Calu3 (cell line): ENCODE data around the gene PCSK5. TPM values are rescaled to one million over a fixed set of nuclear protein-coding genes. Genes with fewer than 3 reads are reported as not detected.
"Not testable (repeated sequence)": the region's sequence is repeated elsewhere in the genome, so short reads cannot be mapped to it uniquely, and the experiment has no call there.

Experiments used
- BruUV-seq: library from RNA; stranded (reverse); fragments of 400-500 nt; replicated peaks from 2 replicates; lab custom pipeline; 2021; lab: Mats Ljungman, UMichigan
- CTCF ChIA-PET: fragments of 300-600 bp; sonication (Branson Sonifier 250); formaldehyde crosslinking; loops from one replicate; lab custom pipeline; 2022; ENCODE audit warnings: antibody characterized with exemption; lab: Charles Lee
- DNase-seq: peaks from one replicate; pipeline ENCODE4 v3.0.0; 2022
- H3K27ac Mint-ChIP-seq: one replicate; pipeline ENCODE4 v1.8.0; 2022; ENCODE audit warnings: mixed read lengths; ENCODE audit not compliant: unreplicated experiment
- H3K27me3 Mint-ChIP-seq: one replicate; pipeline ENCODE4 v1.8.0; 2022; ENCODE audit warnings: mixed read lengths; ENCODE audit not compliant: unreplicated experiment
- H3K36me3 Mint-ChIP-seq: one replicate; pipeline ENCODE4 v1.8.0; 2022; ENCODE audit warnings: mild to moderate bottlenecking, moderate library complexity, mixed read lengths; ENCODE audit not compliant: insufficient read depth, unreplicated experiment
- H3K4me1 Mint-ChIP-seq: one replicate; pipeline ENCODE4 v1.8.0; 2022; ENCODE audit warnings: mild to moderate bottlenecking, low read depth, mixed read lengths; ENCODE audit not compliant: unreplicated experiment
- H3K4me3 Mint-ChIP-seq: one replicate; pipeline ENCODE4 v1.8.0; 2022; ENCODE audit warnings: mild to moderate bottlenecking, low read depth, moderate library complexity, mixed read lengths; ENCODE audit not compliant: unreplicated experiment
- H3K9me3 Mint-ChIP-seq: one replicate; pipeline ENCODE4 v1.8.0; 2022; ENCODE audit warnings: low read depth, mixed read lengths; ENCODE audit not compliant: unreplicated experiment
- CTCF ChIP-seq: fragments of 200-600 bp; IDR thresholded peaks from one replicate; pipeline ENCODE4 v1.8.0; 2022; ENCODE audit warnings: antibody characterized with exemption; ENCODE audit not compliant: unreplicated experiment
- intact Hi-C: fragments of 100-400 bp; cut with micrococcal nuclease; formaldehyde crosslinking; loops from one replicate; pipeline ENCODE4 v1.10.0; 2022; ENCODE audit not compliant: unreplicated experiment
- total RNA-seq: library from RNA; stranded (reverse); gene quantifications from 2 replicates; pipeline ENCODE4 v1.2.3, GENCODE V29; 2022

PCSK5 gene
- total RNA-seq, 1 experiment from 2014 or later, result 38.4 TPM

GRCh38 chr9:76314321-76314720 lies 423.8 kb downstream of the PCSK5 start:
- BruUV-seq, result no TSS peak
- intact Hi-C loops, result loop anchor here (10.0 kb wide), 1 partner anchor 50 kb away; no protein-coding TSS in a partner anchor
- H3K27ac Mint-ChIP-seq, result no peak overlapping the region
- no peak overlapping the region for H3K4me3 Mint-ChIP-seq
- no peak for TF ChIP-seq CTCF
- no peaks in the 10 kb centered on the region for H3K27me3 Mint-ChIP-seq
- CTCF ChIA-PET, result no interaction called here
- no peaks in the 10 kb centered on the region for H3K9me3 Mint-ChIP-seq
- DNase-seq, result no peak
- H3K4me1 Mint-ChIP-seq, result peaks cover 12% of the 10 kb centered on the region
- no peaks in the 10 kb centered on the region for H3K36me3 Mint-ChIP-seq

DNA sequence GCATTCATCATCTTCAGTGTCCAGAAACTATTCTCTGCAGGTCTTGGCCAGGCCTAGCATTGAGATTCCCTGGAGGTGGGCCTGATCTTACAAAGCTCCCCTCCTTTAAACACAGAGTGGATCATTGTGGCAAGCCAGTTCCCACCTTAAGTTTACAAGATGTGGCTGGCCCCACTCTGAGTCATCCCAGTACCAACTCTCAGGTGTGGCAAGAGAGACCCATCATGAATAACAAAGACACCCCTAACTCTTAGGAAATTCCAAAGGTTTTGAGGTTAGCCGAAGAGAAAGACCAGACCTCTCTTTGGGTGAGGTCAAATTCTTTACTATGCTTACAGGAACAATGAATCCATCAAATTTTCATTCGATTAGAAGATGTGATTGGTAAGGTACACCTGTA lies 425.6 kb downstream of the PCSK5 start:
- no peak overlapping the region for H3K4me3 Mint-ChIP-seq
- H3K27me3 Mint-ChIP-seq, result no peaks in the 10 kb centered on the region
- no peak overlapping the region for H3K27ac Mint-ChIP-seq
- CTCF ChIA-PET, result interaction anchor here (0.6 kb wide), 3 partner anchors 19 to 450 kb away, joined by 3 read pairs; no protein-coding TSS in a partner anchor
- BruUV-seq, result no TSS peak
- DNase-seq, result no peak
- H3K36me3 Mint-ChIP-seq, result no peaks in the 10 kb centered on the region
- H3K4me1 Mint-ChIP-seq, result peaks cover 11% of the 10 kb centered on the region
- H3K9me3 Mint-ChIP-seq, result no peaks in the 10 kb centered on the region
- TF ChIP-seq CTCF, result no peak
- intact Hi-C loops, result loop anchor here (10.0 kb wide), 1 partner anchor 49 kb away; no protein-coding TSS in a partner anchor

DNA sequence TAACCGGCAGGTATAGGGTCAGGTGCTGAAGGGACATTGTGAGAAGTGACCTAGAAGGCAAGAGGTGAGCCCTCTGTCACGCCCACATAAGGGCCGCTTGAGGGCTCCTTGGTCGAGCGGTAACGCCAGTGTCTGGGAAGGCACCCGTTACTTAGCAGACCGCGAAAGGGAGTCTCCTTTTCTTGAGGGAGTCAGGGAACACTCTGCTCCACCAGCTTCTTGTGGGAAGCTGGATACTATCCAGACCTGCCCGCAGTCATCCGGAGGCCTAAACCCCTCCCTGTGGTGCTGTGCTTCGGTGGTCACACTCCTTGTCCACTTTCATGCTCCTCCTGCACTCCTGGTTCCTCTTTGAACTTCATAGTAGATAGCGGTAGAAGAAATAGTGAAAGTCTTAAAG lies 429.0 kb downstream of the PCSK5 start:
- H3K4me1 Mint-ChIP-seq, H3K27me3 Mint-ChIP-seq, DNase-seq, H3K36me3 Mint-ChIP-seq, BruUV-seq, CTCF ChIA-PET, H3K27ac Mint-ChIP-seq, H3K9me3 Mint-ChIP-seq, H3K4me3 Mint-ChIP-seq: not testable (repeated sequence)
- intact Hi-C loops, result loop anchor here (10.0 kb wide), 1 partner anchor 45 kb away; no protein-coding TSS in a partner anchor

- CTCF ChIA-PET, result interaction anchor here (0.7 kb wide), 1 partner anchor 391 kb away, joined by 3 read pairs; no protein-coding TSS in a partner anchor
- Mint-ChIP-seq H3K4me1 (no peaks in the 10 kb centered on the region), H3K4me3 (no peak overlapping the region), H3K36me3 (no peaks in the 10 kb centered on the region), H3K27me3 (no peaks in the 10 kb centered on the region), H3K9me3 (peaks cover 3% of the 10 kb centered on the region), H3K27ac (no peak overlapping the region)
- intact Hi-C loops, result no loop called here
- no peak for DNase-seq
- no TSS peak for BruUV-seq
- no peak for TF ChIP-seq CTCF
These were observed 430.8 kb downstream of the PCSK5 start for GRCh38 chr9:76321195-76321828.

DNA sequence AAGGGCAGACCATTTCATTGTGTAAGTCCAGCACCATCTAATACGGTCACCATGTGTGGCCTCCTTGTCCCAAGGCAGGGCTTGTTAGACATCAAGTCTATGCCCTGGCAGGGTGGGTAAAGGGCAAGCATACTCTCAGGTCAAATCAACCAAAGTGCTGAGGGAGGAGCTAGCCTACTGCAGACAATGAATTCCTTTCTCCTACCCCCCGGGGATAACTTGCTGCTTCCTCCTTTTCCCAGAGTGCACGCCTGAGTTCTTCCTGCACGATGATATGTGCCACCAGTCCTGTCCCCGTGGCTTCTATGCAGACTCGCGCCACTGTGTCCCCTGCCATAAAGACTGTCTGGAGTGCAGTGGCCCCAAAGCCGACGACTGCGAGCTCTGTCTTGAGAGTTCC lies 432.3 kb downstream of the PCSK5 start:
- no peak for DNase-seq
- H3K27ac Mint-ChIP-seq, result no peak overlapping the region
- no peaks in the 10 kb centered on the region for H3K27me3 Mint-ChIP-seq
- H3K9me3 Mint-ChIP-seq, result peaks cover 3% of the 10 kb centered on the region
- no peak overlapping the region for H3K4me3 Mint-ChIP-seq
- TF ChIP-seq CTCF, result no peak
- BruUV-seq, result no TSS peak
- intact Hi-C loops, result no loop called here
- no peaks in the 10 kb centered on the region for H3K4me1 Mint-ChIP-seq
- CTCF ChIA-PET, result no interaction called here
- H3K36me3 Mint-ChIP-seq, result no peaks in the 10 kb centered on the region
